ENCODE results near the gene DUS1L.

Gene DUS1L

GRCh38 chr17:82076018-82076784 is 10.6 kb upstream of the DUS1L start:
- no peak for DNase-seq (ENCODE audit: low read depth in 2 of 2)

GRCh38 chr17:82073446-82073845 is 7.8 kb upstream of the DUS1L start:
- no peak for DNase-seq (ENCODE audit: low read depth in 2 of 2)

- DNase-seq (ENCODE audit: low read depth in 2 of 2): no peak
Observed at GRCh38 chr17:82072827-82073226, 7.2 kb upstream of the DUS1L start.

- no peak for DNase-seq (ENCODE audit: low read depth in 2 of 2)
Observed at GRCh38 chr17:82070611-82071010, 5.0 kb upstream of the DUS1L start.

- no peak for DNase-seq (ENCODE audit: low read depth in 2 of 2)
Observed at GRCh38 chr17:82065193-82065637, 389 bp downstream of the DUS1L start.

GRCh38 chr17:82064433-82065192 is 991 bp downstream of the DUS1L start:
- no peak for DNase-seq (ENCODE audit: low read depth in 2 of 2)

GRCh38 chr17:82063424-82064415 is 1.9 kb downstream of the DUS1L start:
- no peak for DNase-seq (ENCODE audit: low read depth in 2 of 2)

- DNase-seq (ENCODE audit: low read depth in 2 of 2): no peak
Observed at GRCh38 chr17:82062984-82063368, 2.6 kb downstream of the DUS1L start.

GRCh38 chr17:82062076-82062983 is 3.3 kb downstream of the DUS1L start:
- no peak for DNase-seq (ENCODE audit: low read depth in 2 of 2)

GRCh38 chr17:82061047-82061925 is 4.3 kb downstream of the DUS1L start:
- no peak for DNase-seq (ENCODE audit: low read depth in 2 of 2)

GRCh38 chr17:82060614-82061013 is 5.0 kb downstream of the DUS1L start:
- DNase-seq (ENCODE audit: low read depth in 2 of 2): no peak

GRCh38 chr17:82060001-82060380 is 5.6 kb downstream of the DUS1L start:
- DNase-seq (ENCODE audit: low read depth in 2 of 2): no peak

- DNase-seq (ENCODE audit: low read depth in 2 of 2): no peak
Observed at GRCh38 chr17:82059272-82060000, 6.2 kb downstream of the DUS1L start.

GRCh38 chr17:82058855-82059249 is 6.8 kb downstream of the DUS1L start:
- DNase-seq (ENCODE audit: low read depth in 2 of 2): no peak

- no peak for DNase-seq (ENCODE audit: low read depth in 2 of 2)
Observed at GRCh38 chr17:82058230-82058854, 7.3 kb downstream of the DUS1L start.

- no peak for DNase-seq (ENCODE audit: low read depth in 2 of 2)
Observed at GRCh38 chr17:82056729-82057621, 8.6 kb downstream of the DUS1L start.

GRCh38 chr17:82055965-82056728 is 9.5 kb downstream of the DUS1L start:
- DNase-seq (ENCODE audit: low read depth in 2 of 2): no peak
